Vagina (tissue), 2 donors: ENCODE results near the gene SRL. TPM values are rescaled to one million over a fixed set of nuclear protein-coding genes. Genes with fewer than 3 reads are reported as not detected.

Experiments
- DNase-seq, 2 donors: peaks; one replicate each; pipeline ENCODE4 v3.0.0-alpha.2; 2017; ENCODE audit errors: extremely low spot score in 2 of 2
- H3K27ac ChIP-seq: fragments of 200-600 bp; sonication (generic); one replicate; pipeline ENCODE4 v1.5.1; 2019
- H3K27me3 ChIP-seq: fragments of 200-600 bp; sonication (generic); one replicate; pipeline ENCODE4 v1.5.1; 2019
- H3K36me3 ChIP-seq, 2 donors: fragments of 200-600 bp; sonication (generic); one replicate each; pipeline ENCODE4 v1.5.1; 2017 to 2019
- H3K4me1 ChIP-seq: fragments of 200-600 bp; sonication (generic); one replicate; pipeline ENCODE4 v1.5.1; 2019
- H3K4me3 ChIP-seq, 2 donors: fragments of 200-600 bp; sonication (generic); 1 replicate in 1 of 2; 2 replicates in 1 of 2; pipeline ENCODE4 v1.5.1; 2016 to 2019
- H3K9me3 ChIP-seq: fragments of 200-600 bp; sonication (generic); one replicate; pipeline ENCODE4 v1.5.1; 2019
- POLR2A ChIP-seq, 2 donors: fragments of 450-650 bp; IDR thresholded peaks; one replicate each; pipeline ENCODE4 v1.6.1; 2017; ENCODE audit warnings: antibody characterized with exemption in 2 of 2, mild to moderate bottlenecking in 2 of 2, moderate library complexity in 2 of 2
- POLR2AphosphoS5 ChIP-seq, 2 donors: sonication (generic); formaldehyde crosslinking; IDR thresholded peaks; one replicate each; pipeline ENCODE4 v1.9.0; 2017; ENCODE audit warnings: antibody characterized with exemption in 2 of 2, mild to moderate bottlenecking in 2 of 2, low read depth in 1 of 2; ENCODE audit not compliant: insufficient read depth in 1 of 2
- intact Hi-C: fragments of 100-400 bp; cut with DNase I; formaldehyde crosslinking; loops from one replicate; pipeline ENCODE4 v1.15.1; 2023
- total RNA-seq: library from RNA; depleted of rRNA; stranded (reverse); fragments of >200 nt; gene quantifications from one replicate; pipeline ENCODE4 v1.2.3, GENCODE V29; 2016
- TF ChIP-seq, protein P1 (sequence below), 3 experiments: fragments of 450-650 bp in 2 of 3; fragments of 200-600 bp in 1 of 3; sonication (generic) in 1 of 3; IDR thresholded peaks; one replicate each; pipeline ENCODE4 v1.5.1; 2017 to 2019; ENCODE audit warnings: antibody characterized with exemption in 3 of 3, mild to moderate bottlenecking in 2 of 3, moderate library complexity in 2 of 3

SRL gene
- total RNA-seq, 1 donor from 2014 or later = 1.5 TPM

DNA sequence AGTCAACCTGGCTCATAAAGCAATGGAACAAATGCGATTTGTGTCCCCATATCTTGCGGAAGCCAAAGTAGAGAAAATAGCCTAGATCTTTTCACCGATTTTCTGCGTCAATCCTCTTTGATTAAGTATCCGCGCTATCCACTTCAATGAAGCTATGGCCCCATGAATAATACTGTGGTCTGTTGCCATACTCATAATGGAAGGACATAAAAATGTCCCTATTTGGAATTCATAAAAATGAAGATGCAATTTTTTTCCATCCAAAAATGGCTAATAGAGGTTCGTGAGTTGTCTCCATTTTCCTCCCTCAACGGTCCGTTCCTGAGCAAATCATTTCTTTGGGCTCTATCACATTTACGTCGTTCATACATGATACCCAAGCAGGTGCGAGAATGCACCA is 100.3 kb downstream of the SRL start:
- Histone ChIP-seq H3K9me3 (no peaks in the 10 kb centered on the region), H3K27me3 (no peaks in the 10 kb centered on the region)

DNA sequence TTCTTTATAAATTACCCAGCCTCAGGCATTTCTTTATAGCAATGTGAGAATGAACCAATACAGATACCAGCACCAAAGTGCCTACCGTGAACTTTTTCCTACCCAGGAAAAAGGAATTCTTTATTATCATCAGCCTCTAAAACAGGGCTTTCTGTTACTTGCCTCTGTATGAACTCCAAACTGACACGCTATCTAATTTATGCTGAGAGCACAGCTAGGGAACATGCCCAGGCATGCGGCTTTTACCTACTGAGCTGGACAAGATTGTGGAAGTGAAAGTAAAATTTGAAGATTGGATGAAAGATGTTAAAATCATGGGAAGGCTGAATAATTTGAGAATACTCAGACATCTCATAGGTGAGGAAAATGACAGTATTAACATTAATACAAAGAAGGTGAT is 101.2 kb downstream of the SRL start:
- intact Hi-C loops = no loop called here
- Histone ChIP-seq H3K36me3 (no peaks in the 10 kb centered on the region), H3K9me3 (no peaks in the 10 kb centered on the region), H3K27ac (no peak overlapping the region), H3K4me1 (no peaks in the 10 kb centered on the region), H3K4me3 (no peak overlapping the region), H3K27me3 (no peaks in the 10 kb centered on the region)
- DNase-seq = no peak
- TF ChIP-seq, protein P1, sequence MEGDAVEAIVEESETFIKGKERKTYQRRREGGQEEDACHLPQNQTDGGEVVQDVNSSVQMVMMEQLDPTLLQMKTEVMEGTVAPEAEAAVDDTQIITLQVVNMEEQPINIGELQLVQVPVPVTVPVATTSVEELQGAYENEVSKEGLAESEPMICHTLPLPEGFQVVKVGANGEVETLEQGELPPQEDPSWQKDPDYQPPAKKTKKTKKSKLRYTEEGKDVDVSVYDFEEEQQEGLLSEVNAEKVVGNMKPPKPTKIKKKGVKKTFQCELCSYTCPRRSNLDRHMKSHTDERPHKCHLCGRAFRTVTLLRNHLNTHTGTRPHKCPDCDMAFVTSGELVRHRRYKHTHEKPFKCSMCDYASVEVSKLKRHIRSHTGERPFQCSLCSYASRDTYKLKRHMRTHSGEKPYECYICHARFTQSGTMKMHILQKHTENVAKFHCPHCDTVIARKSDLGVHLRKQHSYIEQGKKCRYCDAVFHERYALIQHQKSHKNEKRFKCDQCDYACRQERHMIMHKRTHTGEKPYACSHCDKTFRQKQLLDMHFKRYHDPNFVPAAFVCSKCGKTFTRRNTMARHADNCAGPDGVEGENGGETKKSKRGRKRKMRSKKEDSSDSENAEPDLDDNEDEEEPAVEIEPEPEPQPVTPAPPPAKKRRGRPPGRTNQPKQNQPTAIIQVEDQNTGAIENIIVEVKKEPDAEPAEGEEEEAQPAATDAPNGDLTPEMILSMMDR (IDR thresholded peaks at IDR 0.05) = no peak
- no peak for TF ChIP-seq POLR2A (IDR thresholded peaks at IDR 0.05)
- TF ChIP-seq POLR2AphosphoS5 (IDR thresholded peaks at IDR 0.05; ENCODE audit: insufficient read depth in 1 of 2, low read depth in 1 of 2) = no peak

More for the DNA sequence above, 100.3 kb downstream of the SRL start:
- Histone ChIP-seq H3K4me3 (no peak overlapping the region), H3K27ac (no peak overlapping the region), H3K4me1 (no peaks in the 10 kb centered on the region), H3K36me3 (no peaks in the 10 kb centered on the region)
- no peak for DNase-seq
- TF ChIP-seq POLR2A (IDR thresholded peaks at IDR 0.05) = no peak
- TF ChIP-seq, protein P1 (IDR thresholded peaks at IDR 0.05) = no peak
- TF ChIP-seq POLR2AphosphoS5 (IDR thresholded peaks at IDR 0.05; ENCODE audit: insufficient read depth in 1 of 2, low read depth in 1 of 2) = no peak
- intact Hi-C loops = no loop called here

DNA sequence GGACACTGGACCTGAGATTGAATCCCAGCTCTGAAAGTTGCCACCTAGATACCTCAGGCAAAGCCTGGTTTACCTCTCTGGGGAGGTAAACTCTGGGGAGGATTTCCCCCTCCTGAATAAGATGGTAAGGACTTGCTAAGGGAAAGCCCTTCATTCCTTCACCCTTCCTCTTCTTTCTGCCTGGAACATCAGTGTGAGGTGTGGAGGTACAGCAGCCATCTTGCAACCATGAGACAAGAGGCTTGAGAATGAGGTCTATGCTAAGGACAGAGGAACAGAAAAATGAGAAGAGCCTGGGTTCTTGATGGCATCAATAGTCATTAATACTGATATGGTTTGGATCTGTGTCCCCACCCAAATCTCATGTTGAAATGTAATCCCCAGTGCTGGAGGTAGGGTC is 101.9 kb downstream of the SRL start:
- DNase-seq = no peak
- Histone ChIP-seq H3K9me3 (no peaks in the 10 kb centered on the region), H3K4me1 (no peaks in the 10 kb centered on the region), H3K36me3 (no peaks in the 10 kb centered on the region), H3K27me3 (no peaks in the 10 kb centered on the region), H3K27ac (no peak overlapping the region), H3K4me3 (no peak overlapping the region)
- intact Hi-C loops = no loop called here
- no peak for TF ChIP-seq POLR2A (IDR thresholded peaks at IDR 0.05)
- no peak for TF ChIP-seq POLR2AphosphoS5 (IDR thresholded peaks at IDR 0.05; ENCODE audit: insufficient read depth in 1 of 2, low read depth in 1 of 2)

Other genes with a start within 250 kb of the SRL start
- 16.9 TPM for gene ADCY9, start 125.6 kb downstream of the SRL start, total RNA-seq
- gene TFAP4, start 30.9 kb upstream of the SRL start, total RNA-seq = 6.9 TPM
- gene GLIS2, start 74.0 kb upstream of the SRL start, total RNA-seq = 6.9 TPM
- 76.1 TPM for gene PAM16, start 109.2 kb upstream of the SRL start, total RNA-seq
- 37.6 TPM for gene VASN, start 129.8 kb upstream of the SRL start, total RNA-seq
- 30.9 TPM for gene CORO7, start 174.5 kb upstream of the SRL start, total RNA-seq
- 33.6 TPM for gene DNAJA3, start 183.8 kb upstream of the SRL start, total RNA-seq
- 35.6 TPM for gene NMRAL1, start 232.5 kb upstream of the SRL start, total RNA-seq
- gene HMOX2, start 234.3 kb upstream of the SRL start, total RNA-seq = 52.8 TPM